OCI-LY1 (cell line): ENCODE measurements around the gene ZBTB24.
"Not testable (repeated sequence)": the region's sequence is repeated elsewhere in the genome, so short reads cannot be mapped to it uniquely, and the experiment has no call there.

Experiments used
- CTCF ChIP-seq: fragments of 200-600 bp; sonication (generic), shearing (Covaris generic); IDR thresholded peaks from 2 replicates; pipeline ENCODE4 v1.5.1; 2017; ENCODE audit warnings: mild to moderate bottlenecking, antibody characterized with exemption, low read length, moderate library complexity, mixed read lengths
- EZH2 ChIP-seq: fragments of 200-600 bp; sonication (generic), shearing (Covaris generic); IDR thresholded peaks from 2 replicates; pipeline ENCODE4 v1.8.0; 2017; ENCODE audit warnings: borderline replicate concordance, mixed run types, mild to moderate bottlenecking, antibody characterized with exemption, low read length, moderate library complexity, mixed read lengths

GRCh38 chr6:109461205-109461604 is 21.8 kb downstream of the ZBTB24 start:
- not testable (repeated sequence) for TF ChIP-seq EZH2, CTCF
